T-helper 1 cell treated with Interleukin-12 subunit alpha and Interleukin-12 subunit beta and Interleukin-4 antibody, amounts not matched to agents 30 μg/mL and 1 μg/mL, for 36 hours (primary cell): ENCODE results near the gene PGBD1.

Experiments used
- H3K27ac Mint-ChIP-seq: one replicate; pipeline ENCODE4 v1.8.0; 2021; ENCODE audit warnings: mild to moderate bottlenecking, mixed read lengths
- H3K27me3 Mint-ChIP-seq: one replicate; pipeline ENCODE4 v1.8.0; 2021; ENCODE audit warnings: low read depth, mixed read lengths
- H3K36me3 Mint-ChIP-seq: one replicate; pipeline ENCODE4 v1.8.0; 2021; ENCODE audit warnings: low read depth, mixed read lengths
- H3K4me1 Mint-ChIP-seq: one replicate; pipeline ENCODE4 v1.8.0; 2021; ENCODE audit warnings: low read depth, mixed read lengths
- H3K4me3 Mint-ChIP-seq: one replicate; pipeline ENCODE4 v1.8.0; 2021; ENCODE audit warnings: mild to moderate bottlenecking, moderate library complexity, mixed read lengths
- H3K9me3 Mint-ChIP-seq: one replicate; pipeline ENCODE4 v1.8.0; 2021; ENCODE audit warnings: mixed read lengths

The PGBD1 gene

DNA sequence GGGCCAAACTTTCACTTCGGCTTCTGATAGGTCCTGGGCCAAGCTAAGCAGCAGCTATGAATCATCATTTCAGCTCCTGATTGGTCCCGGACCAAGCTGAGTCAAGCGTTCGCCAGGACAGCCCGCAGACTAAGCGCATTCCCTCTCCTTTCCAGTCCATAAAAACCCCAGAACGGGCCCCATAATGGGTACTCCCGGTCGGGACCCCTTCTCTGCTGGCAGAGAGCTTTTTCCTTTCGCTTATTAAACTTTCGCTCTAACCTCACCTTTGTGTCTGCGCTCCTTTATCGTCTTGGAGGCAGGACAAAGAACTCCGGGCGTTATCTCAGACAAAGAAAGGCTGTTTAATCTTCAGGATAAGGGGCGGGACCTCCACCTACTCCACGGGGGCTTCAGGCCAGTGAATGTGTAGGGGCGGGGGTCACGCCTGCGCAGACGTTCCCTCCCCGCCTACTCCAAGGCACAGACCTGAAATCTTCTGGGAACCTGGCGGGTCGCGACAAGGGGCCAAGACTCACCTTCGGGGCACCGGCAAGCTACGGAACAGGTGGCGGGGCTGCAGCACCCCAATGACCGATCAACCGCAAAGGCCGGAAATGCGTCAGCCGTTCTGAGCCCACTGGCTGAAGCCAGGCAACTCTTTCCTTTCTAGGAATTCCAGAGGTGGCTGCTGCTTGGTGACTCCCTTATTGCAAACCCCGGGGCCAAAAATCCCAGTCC is 54.4 kb downstream of the PGBD1 start, which contains the start of gene ZSCAN31:
Gene ZSCAN31 (minus strand): TSS at position 585 of the 720 bp plus-strand sequence. CDS start 6,465 bp downstream, outside the sequence.
- peaks cover 4% of the 10 kb centered on the region for H3K36me3 Mint-ChIP-seq
- H3K27me3 Mint-ChIP-seq: peaks cover 9% of the 10 kb centered on the region
- H3K27ac Mint-ChIP-seq: no peak within 1 kb of the TSS
- peaks cover 3% of the 10 kb centered on the region for H3K4me1 Mint-ChIP-seq
- peaks cover 22% of the 10 kb centered on the region for H3K9me3 Mint-ChIP-seq
- no peak within 1 kb of the TSS for H3K4me3 Mint-ChIP-seq

DNA sequence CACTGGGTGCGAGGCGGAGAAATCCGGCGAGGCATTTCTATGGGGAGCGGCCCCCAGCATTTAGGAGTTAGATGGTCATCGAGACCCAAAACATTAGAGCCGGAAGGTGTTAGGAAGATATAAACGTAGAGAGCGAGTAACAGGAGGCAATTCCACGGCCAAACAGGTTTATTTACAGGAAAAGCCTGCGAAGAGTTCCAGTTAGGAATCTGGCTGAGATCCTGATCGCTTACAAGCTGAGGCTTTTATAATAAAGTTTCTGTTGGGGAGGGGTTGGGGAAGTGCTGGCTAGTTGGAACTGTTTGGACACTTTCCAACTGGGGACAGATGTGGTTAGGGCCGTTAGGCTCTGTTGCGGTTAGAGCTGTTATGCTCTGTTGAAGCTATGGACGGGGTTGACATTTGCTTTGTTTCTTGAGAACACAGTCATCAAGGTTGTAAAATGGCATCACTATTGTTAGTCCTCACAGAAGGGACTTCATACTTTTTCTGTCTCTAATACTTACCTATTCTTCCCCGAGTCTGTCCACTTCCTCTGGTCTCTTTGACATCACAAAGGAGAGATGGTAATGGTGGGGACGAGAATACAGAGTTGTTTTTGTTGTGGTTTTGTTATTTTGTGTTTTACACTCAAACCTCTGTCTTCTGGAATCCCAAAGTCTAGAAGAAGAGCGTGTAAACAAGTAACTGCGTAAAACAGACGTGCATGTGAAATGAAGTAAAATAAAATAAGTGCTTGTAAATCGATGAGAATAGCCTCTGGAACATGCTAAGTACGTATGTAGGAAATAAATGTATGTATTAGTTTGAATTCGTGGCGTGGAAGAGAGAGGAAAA is 55.1 kb downstream of the PGBD1 start:
- Mint-ChIP-seq H3K27me3 (peaks cover 9% of the 10 kb centered on the region), H3K36me3 (peaks cover 6% of the 10 kb centered on the region), H3K4me1 (peaks cover 3% of the 10 kb centered on the region), H3K9me3 (peaks cover 28% of the 10 kb centered on the region), H3K4me3 (no peak overlapping the region), H3K27ac (no peak overlapping the region)

DNA sequence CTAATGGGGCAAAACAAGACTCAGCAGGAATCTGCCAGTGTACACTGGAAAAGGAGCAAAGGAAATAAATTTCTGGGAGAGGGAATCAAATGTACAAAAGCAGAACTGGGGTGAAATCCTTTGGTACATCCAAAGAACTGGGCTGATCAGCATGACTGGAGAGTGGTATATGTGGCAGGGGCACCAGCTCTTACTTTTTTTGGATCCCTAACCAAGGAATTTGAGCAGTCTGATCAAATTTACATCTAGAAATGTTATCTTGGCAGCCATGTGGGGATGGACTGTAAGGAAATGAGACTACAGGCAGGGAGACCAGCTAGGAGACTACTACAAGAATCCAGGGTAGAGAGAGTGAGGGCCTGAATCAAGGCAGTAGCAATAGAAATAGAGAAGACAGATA is 55.7 kb downstream of the PGBD1 start:
- peaks cover 9% of the 10 kb centered on the region for H3K27me3 Mint-ChIP-seq
- peaks cover 29% of the 10 kb centered on the region for H3K9me3 Mint-ChIP-seq
- H3K4me3 Mint-ChIP-seq: no peak overlapping the region
- peaks cover 6% of the 10 kb centered on the region for H3K36me3 Mint-ChIP-seq
- H3K27ac Mint-ChIP-seq: no peak overlapping the region
- H3K4me1 Mint-ChIP-seq: peaks cover 3% of the 10 kb centered on the region

DNA sequence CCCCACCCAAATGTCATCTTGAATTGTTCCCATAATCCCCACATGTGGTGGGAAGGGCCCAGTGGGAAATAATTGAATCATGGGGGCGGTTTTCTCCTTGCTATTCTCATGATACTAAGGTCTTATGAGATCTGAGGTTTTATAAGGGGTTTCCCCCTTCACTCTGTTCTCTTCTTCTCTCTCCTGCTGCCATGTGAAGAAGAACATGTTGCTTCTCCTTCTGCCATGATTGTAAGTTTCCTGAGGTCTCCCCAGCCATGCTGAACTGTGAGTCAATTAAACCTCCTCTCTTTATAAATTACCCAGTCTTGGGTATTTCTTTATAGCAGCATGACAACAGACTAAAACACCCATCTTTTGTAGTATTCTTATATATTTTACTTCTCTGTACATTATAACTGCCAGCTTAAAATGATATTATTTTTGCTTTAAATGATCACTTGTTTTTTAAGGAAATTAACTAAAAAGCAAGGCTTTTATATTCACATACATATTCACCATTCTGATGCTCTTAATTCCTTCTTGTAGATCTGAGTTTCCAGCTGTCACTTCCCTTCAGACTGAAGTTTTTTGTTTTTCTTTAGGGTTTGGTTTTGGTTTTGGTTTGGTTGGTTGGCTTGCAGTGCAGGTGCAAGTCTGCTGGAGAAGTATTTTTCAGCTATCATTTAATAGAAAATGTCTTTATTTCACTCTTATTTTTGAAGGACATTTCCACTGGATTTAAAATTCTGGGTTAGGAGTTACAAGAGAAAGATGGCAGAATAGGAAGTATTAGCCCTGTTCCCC is 59.1 kb downstream of the PGBD1 start:
- Mint-ChIP-seq H3K27ac (no peak overlapping the region), H3K4me1 (no peaks in the 10 kb centered on the region), H3K36me3 (peaks cover 6% of the 10 kb centered on the region)

DNA sequence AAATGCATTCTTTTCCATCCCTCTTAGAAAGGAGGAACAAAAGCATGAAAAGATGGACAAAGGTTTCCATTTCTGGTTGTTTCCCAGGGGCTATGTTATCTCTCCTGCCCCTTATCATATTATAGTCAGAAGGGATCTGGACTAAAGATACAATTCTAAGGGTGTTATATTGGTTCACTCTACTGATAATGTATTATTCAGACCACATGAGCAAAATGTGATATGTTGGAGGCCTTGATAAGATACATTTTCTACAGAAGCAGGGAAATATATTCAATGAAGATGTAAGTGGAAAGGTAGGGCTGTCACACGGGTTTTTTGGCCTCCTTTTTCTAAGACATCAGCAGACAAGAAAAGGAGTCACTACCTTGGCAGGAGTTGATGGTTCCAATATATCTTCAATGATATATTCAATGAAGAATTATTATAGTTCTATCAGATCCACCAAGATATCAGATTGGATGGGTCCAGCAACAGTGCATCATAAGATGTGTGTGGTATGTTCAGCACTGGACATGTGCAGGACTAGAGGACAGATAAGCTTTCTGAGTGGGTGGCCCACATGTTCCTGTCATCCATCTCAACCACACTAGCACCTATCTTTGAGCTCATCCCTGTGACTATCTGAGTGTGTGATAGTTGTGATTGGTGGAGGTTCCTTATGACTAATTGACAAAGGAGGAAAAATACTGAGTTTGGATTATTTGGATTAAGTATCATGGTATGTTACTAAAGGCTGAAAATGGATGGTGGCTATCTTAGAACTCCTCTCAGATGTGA is 62.7 kb downstream of the PGBD1 start:
- H3K4me3 Mint-ChIP-seq: no peak overlapping the region

More for the DNA sequence above, 59.1 kb downstream of the PGBD1 start:
- Mint-ChIP-seq H3K27me3 (peaks cover 11% of the 10 kb centered on the region), H3K9me3 (peaks cover 34% of the 10 kb centered on the region), H3K4me3 (no peak overlapping the region)

DNA sequence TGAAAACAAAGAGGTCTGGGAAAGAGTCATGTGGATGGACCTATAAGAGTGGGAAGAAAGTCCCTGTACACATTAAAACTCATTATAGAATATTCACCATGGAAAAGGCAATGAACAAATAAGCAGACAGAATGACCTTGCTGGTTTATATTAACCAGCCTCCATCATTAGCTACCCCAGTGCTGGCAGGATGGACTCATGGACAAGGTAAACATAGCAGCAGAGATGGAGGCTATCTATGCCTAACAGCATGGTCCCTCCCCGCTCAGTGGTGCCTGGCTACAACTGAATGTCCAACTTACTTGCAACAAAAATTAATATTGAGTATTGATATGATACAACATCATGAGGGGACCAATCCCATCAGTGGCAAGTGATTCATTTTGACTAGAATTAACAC is 63.8 kb downstream of the PGBD1 start:
- Mint-ChIP-seq H3K36me3 (peaks cover 8% of the 10 kb centered on the region), H3K9me3 (peaks cover 23% of the 10 kb centered on the region), H3K4me3 (no peak overlapping the region), H3K4me1 (peaks cover 5% of the 10 kb centered on the region), H3K27me3 (peaks cover 35% of the 10 kb centered on the region), H3K27ac (no peak overlapping the region)

More for the DNA sequence above, 62.7 kb downstream of the PGBD1 start:
- no peak overlapping the region for H3K27ac Mint-ChIP-seq
- peaks cover 6% of the 10 kb centered on the region for H3K36me3 Mint-ChIP-seq
- H3K9me3 Mint-ChIP-seq: peaks cover 31% of the 10 kb centered on the region
- no peaks in the 10 kb centered on the region for H3K4me1 Mint-ChIP-seq
- H3K27me3 Mint-ChIP-seq: peaks cover 32% of the 10 kb centered on the region

DNA sequence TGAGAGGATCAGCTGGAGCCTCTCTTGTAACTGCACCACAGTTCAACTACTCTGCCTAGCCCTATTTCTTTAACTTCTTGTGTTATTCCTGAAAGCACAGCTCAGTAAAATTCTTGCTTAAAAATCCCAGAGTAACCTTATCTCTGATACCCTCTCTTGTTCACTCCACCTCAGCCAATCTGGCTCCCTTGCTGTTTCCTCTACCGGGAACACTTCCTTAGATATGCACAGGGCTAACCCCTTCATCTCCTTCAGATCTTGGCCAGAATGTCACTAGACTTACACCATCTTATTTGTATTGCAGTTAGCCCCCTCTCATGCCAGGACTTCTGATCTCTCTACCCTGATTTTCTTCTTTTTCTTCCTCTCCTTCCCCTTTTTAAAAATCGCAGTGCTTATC is 65.7 kb downstream of the PGBD1 start:
- peaks cover 6% of the 10 kb centered on the region for H3K9me3 Mint-ChIP-seq

DNA sequence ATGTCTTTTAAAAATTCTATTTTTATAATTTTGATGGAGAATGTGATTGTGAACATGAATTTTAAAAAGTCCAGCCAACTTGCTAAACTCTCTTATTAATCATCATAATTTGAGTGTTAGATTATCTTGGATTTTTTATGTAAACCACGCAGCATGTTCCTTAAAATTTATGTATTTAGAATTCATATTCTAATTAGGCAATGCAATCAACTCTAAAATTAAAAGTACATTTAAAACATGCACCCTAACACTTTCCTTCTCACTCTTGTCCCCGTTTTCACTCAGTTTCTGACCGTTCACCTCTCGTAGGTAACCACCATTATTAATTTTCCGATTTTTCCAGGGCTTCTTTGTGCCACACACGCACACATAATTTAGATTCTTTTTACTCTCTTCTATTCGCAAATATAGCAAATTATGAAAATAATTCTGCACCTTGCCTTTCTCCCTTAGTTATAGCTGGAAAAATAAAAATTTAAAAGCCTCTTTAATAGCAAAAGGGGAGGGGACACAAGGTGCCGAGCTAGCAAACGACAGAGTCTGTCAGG is 68.0 kb downstream of the PGBD1 start:
- Mint-ChIP-seq H3K4me1 (peaks cover 26% of the 10 kb centered on the region), H3K27me3 (peaks cover 32% of the 10 kb centered on the region), H3K9me3 (no peaks in the 10 kb centered on the region), H3K4me3 (peak overlapping the region; percentile 96), H3K36me3 (peaks cover 10% of the 10 kb centered on the region), H3K27ac (peak overlapping the region; percentile 92)

More for the DNA sequence above, 65.7 kb downstream of the PGBD1 start:
- Mint-ChIP-seq H3K4me3 (no peak overlapping the region), H3K4me1 (peaks cover 20% of the 10 kb centered on the region), H3K36me3 (peaks cover 4% of the 10 kb centered on the region), H3K27ac (no peak overlapping the region), H3K27me3 (peaks cover 35% of the 10 kb centered on the region)

DNA sequence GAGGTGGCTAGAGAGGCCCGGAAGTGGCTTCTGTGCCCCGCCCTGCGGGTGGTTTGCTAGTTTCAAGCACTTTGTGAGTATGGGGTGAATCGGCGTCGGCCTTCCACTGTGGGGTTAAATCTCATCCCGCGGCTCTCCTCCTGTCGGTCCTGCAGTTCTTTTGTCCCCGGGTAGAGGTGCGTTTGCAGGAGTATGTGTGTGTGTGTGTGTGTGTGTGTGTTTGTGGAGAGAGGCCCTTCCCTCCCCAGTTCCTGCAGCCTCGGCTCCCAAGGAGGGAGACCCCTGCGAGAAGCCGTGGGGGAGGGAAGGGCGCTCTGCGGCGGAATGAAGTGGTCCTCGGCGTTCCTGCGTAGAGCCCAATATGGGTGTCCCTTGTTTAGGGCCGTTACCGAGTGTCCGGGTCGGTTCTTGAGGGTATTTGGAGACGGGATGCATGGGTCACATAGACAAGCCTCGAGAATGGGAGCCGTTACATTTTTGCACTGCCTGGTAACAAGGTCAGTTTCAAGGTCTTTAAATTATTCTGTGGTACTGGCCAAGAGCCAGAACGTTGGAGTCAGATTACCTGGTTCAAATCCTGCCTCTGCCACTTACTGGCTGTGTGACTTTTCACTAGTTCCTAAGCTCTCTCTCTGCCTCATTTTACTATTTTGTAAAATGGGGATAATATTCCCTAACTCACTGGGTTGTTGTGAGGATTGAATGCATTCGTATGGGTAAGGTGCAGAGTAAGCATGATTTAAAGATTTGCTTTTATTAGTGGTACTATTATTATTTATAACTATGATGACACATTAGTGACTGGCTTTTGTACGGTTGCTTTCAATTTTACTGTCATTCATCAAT is 68.7 kb downstream of the PGBD1 start, which contains the start of gene ZKSCAN3:
Gene ZKSCAN3 (plus strand): TSS at position 56 of the 846 bp plus-strand sequence. CDS start 9,640 bp downstream, outside the sequence.
- Mint-ChIP-seq H3K27me3 (peaks cover 27% of the 10 kb centered on the region), H3K4me1 (peaks cover 27% of the 10 kb centered on the region), H3K9me3 (no peaks in the 10 kb centered on the region), H3K4me3 (peak within 1 kb of the TSS; percentile 96), H3K27ac (peak within 1 kb of the TSS; percentile 92), H3K36me3 (peaks cover 10% of the 10 kb centered on the region)

DNA sequence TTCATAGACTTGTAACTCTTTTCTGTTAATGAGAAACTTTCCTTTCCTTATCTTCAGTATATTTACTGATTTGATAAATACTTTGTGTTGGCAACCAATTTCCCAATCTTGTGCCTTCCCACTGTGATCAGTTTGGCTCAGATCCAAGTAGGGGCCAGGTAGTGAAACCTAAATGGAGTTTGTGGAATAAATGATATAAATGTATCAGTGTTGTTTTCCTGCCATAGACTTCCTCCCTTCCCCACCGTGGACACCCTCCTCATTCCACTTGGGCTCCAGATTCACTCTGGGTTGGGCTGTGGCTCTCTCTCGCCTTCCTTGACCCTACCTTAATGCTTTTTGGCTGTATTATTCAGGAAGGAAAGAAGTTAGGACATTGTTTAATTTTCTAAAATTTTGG is 69.7 kb downstream of the PGBD1 start:
- no peak overlapping the region for H3K27ac Mint-ChIP-seq
- H3K36me3 Mint-ChIP-seq: peaks cover 10% of the 10 kb centered on the region
- peak overlapping the region; percentile 96 for H3K4me3 Mint-ChIP-seq
- peaks cover 36% of the 10 kb centered on the region for H3K4me1 Mint-ChIP-seq
- H3K9me3 Mint-ChIP-seq: no peaks in the 10 kb centered on the region
- peaks cover 22% of the 10 kb centered on the region for H3K27me3 Mint-ChIP-seq

DNA sequence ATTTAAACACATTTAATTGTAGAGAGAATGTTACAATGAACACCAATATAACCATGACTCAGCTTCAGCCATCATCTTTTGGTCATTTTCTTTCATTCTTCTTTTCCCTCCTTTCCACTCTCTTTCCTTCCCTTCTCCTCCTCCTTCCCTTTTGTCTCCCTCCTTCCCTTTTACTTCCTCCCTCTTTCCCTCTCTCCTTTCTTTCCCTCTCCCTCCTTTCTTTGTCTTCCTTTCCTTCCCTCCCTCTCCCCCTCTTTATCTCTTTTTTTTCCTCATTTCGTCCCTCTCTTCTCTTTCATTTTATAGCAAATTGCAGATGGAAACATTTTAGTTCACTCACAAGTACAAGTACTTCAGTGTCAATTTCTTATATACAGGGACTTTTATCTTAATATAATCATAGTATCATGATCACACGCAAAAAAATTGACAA is 70.1 kb downstream of the PGBD1 start:
- H3K4me3 Mint-ChIP-seq: peak overlapping the region; percentile 66
- H3K27me3 Mint-ChIP-seq: peaks cover 20% of the 10 kb centered on the region
- no peaks in the 10 kb centered on the region for H3K9me3 Mint-ChIP-seq
- peaks cover 38% of the 10 kb centered on the region for H3K4me1 Mint-ChIP-seq
- H3K36me3 Mint-ChIP-seq: peaks cover 10% of the 10 kb centered on the region
- H3K27ac Mint-ChIP-seq: no peak overlapping the region
